Esophagus muscularis mucosa (tissue), 3 donors: Measurements from ENCODE around the gene SLC48A1.
A peak's percentile ranks its signal among the peaks of the same experiment; 100 is the strongest.

Source experiments
- POLR2AphosphoS5 ChIP-seq, 2 donors: sonication (generic); formaldehyde crosslinking; IDR thresholded peaks; one replicate each; pipeline ENCODE4 v1.6.1; 2017; ENCODE audit warnings: antibody characterized with exemption in 2 of 2
- TF ChIP-seq, protein P1 (sequence below), 3 experiments: fragments of 200-600 bp in 2 of 3; fragments of 450-650 bp in 1 of 3; sonication (generic) in 2 of 3; IDR thresholded peaks; one replicate each; pipeline ENCODE4 v1.5.1; 2017 to 2019; ENCODE audit warnings: antibody characterized with exemption in 3 of 3, mild to moderate bottlenecking in 2 of 3, moderate library complexity in 1 of 3

DNA sequence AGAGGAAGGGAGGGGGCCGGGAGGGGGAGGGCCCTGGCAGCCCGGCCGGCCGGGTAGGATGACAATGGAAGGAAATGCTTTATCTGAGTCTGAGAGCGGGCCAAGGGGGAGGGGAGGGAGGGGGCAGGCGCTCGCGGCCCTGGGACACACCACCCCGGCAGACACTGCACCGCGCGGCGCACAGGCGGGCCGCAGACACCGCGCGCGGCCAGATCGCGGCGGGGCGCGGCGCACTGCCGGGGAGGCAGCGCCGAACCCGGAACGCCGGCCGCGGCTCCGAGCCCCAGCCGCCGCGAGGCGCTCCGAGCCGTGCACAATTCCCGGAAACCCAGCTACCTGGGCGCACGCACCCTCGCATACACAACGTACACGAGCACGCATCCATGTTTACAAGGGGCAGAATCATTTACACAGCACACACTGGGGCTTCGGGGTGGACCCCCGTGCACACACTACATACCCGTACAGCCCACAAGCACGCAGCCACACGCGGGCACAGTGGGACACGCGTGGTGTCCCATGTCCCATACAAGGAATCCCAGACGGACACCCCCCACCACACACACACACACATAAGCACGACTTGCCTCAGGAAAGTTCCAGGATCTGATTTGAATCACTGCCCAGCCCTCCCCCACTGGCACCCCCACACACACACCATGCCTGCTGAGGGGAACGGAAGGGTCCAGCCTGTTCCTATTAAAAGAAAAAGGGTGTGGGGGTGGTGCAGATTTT, 47.0 kb downstream of the SLC48A1 start, which contains the start of gene HDAC7:
- TF ChIP-seq, protein P1, sequence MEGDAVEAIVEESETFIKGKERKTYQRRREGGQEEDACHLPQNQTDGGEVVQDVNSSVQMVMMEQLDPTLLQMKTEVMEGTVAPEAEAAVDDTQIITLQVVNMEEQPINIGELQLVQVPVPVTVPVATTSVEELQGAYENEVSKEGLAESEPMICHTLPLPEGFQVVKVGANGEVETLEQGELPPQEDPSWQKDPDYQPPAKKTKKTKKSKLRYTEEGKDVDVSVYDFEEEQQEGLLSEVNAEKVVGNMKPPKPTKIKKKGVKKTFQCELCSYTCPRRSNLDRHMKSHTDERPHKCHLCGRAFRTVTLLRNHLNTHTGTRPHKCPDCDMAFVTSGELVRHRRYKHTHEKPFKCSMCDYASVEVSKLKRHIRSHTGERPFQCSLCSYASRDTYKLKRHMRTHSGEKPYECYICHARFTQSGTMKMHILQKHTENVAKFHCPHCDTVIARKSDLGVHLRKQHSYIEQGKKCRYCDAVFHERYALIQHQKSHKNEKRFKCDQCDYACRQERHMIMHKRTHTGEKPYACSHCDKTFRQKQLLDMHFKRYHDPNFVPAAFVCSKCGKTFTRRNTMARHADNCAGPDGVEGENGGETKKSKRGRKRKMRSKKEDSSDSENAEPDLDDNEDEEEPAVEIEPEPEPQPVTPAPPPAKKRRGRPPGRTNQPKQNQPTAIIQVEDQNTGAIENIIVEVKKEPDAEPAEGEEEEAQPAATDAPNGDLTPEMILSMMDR (IDR thresholded peaks at IDR 0.05) = no peak
- TF ChIP-seq POLR2AphosphoS5 (IDR thresholded peaks at IDR 0.05) = peak; percentile 30 to 82
